GM12865 (cell line): ENCODE measurements around the gene LARGE2.

Source experiments
- DNase-seq: peaks from one replicate; pipeline ENCODE4 v3.0.0; 2010; ENCODE audit warnings: low read depth
- H3K4me3 ChIP-seq: 2 replicates; pipeline ENCODE4 v1.5.1; 2011; ENCODE audit warnings: mild to moderate bottlenecking, low read depth, low read length, control low read depth
- CTCF ChIP-seq: IDR thresholded peaks from 2 replicates; pipeline ENCODE4 v1.5.1; 2011; ENCODE audit warnings: low read length, control low read depth, low read depth, inconsistent platforms; ENCODE audit not compliant: insufficient read depth; ENCODE audit errors: missing control alignments

The LARGE2 gene

GRCh38 chr11:45921561-45922424 lies 663 bp upstream of the LARGE2 start:
- no peak for TF ChIP-seq CTCF
- no peak overlapping the region for H3K4me3 ChIP-seq
- DNase-seq: no peak

GRCh38 chr11:45924036-45924915 lies 1.8 kb downstream of the LARGE2 start:
- TF ChIP-seq CTCF: no peak
- DNase-seq: no peak
- H3K4me3 ChIP-seq: no peak overlapping the region

- H3K4me3 ChIP-seq: no peak overlapping the region
- TF ChIP-seq CTCF: no peak
- DNase-seq: no peak
Measured at GRCh38 chr11:45924927-45925326, 2.5 kb downstream of the LARGE2 start.

- no peak overlapping the region for H3K4me3 ChIP-seq
- no peak for TF ChIP-seq CTCF
- no peak for DNase-seq
Measured at GRCh38 chr11:45925550-45925949, 3.1 kb downstream of the LARGE2 start.

GRCh38 chr11:45926001-45926401 lies 3.5 kb downstream of the LARGE2 start:
- no peak overlapping the region for H3K4me3 ChIP-seq
- no peak for TF ChIP-seq CTCF
- no peak for DNase-seq

GRCh38 chr11:45926536-45927331 lies 4.3 kb downstream of the LARGE2 start:
- H3K4me3 ChIP-seq: no peak overlapping the region
- no peak for DNase-seq
- TF ChIP-seq CTCF: no peak
